Lower leg skin (tissue), 4 donors: ENCODE data around the gene SBF1. TPM values are rescaled to one million over a fixed set of nuclear protein-coding genes. Genes with fewer than 3 reads are reported as not detected.
"Not testable (repeated sequence)": the region's sequence is repeated elsewhere in the genome, so short reads cannot be mapped to it uniquely, and the experiment has no call there.

ENCODE experiments used
- DNase-seq, 2 donors: peaks; one replicate each; pipeline ENCODE4 v3.0.0-alpha.2; 2019; ENCODE audit warnings: low spot score in 2 of 2
- H3K4me3 ChIP-seq: fragments of 200-600 bp; sonication (generic); 2 replicates; pipeline ENCODE4 v1.5.1; 2017; ENCODE audit warnings: mild to moderate bottlenecking, low read depth; ENCODE audit not compliant: poor library complexity, severe bottlenecking
- POLR2A ChIP-seq, 2 donors: fragments of 450-650 bp; IDR thresholded peaks; one replicate each; pipeline ENCODE4 v1.6.1; 2016 to 2017; ENCODE audit warnings: antibody characterized with exemption in 2 of 2, mild to moderate bottlenecking in 1 of 2, moderate library complexity in 1 of 2
- WGBS, 2 donors: methylation state at CpG; one replicate each; pipeline ENCODE4 v1.1.5; 2018; 5-methylcytosine and 5-hydroxymethylcytosine counted together
- intact Hi-C: fragments of 100-400 bp; cut with DNase I; formaldehyde crosslinking; loops from one replicate; pipeline ENCODE4 v1.15.0; 2023; ENCODE audit warnings: low total_unique reads
- total RNA-seq, 4 donors: library from RNA; depleted of rRNA; stranded (reverse); fragments of >200 nt; gene quantifications; one replicate each; pipeline ENCODE4 v1.1.0, GENCODE V29; 2016
- TF ChIP-seq, protein P1 (sequence below), 3 donors: fragments of 450-650 bp; IDR thresholded peaks; one replicate each; pipeline ENCODE4 v1.5.1; 2016; ENCODE audit warnings: antibody characterized with exemption in 3 of 3, mild to moderate bottlenecking in 3 of 3, moderate library complexity in 2 of 3

Gene SBF1
- total RNA-seq, 4 donors from 2014 or later: 70.8 to 123 (median 87.2) TPM

DNA sequence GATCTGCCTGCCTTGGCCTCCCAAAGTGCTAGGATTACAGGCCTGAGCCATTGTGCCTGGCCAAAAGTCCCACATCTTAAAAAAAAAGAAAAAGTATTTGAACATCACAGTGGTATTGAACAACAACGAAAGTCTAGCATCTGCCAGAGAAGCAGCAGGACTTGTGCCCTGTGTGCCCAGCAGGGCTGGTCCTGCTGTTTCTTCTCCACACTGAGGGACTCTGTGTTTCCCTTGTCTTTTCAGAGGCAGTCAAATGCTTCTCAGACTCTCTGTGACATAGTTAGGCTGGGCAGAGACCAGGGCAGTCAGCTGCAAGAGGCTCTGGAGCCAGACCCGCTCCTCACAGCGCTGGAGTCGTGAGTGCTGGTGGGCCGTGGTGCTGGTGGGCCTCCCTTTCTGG, 56.2 kb downstream of the SBF1 start:
- TF ChIP-seq, protein P1, sequence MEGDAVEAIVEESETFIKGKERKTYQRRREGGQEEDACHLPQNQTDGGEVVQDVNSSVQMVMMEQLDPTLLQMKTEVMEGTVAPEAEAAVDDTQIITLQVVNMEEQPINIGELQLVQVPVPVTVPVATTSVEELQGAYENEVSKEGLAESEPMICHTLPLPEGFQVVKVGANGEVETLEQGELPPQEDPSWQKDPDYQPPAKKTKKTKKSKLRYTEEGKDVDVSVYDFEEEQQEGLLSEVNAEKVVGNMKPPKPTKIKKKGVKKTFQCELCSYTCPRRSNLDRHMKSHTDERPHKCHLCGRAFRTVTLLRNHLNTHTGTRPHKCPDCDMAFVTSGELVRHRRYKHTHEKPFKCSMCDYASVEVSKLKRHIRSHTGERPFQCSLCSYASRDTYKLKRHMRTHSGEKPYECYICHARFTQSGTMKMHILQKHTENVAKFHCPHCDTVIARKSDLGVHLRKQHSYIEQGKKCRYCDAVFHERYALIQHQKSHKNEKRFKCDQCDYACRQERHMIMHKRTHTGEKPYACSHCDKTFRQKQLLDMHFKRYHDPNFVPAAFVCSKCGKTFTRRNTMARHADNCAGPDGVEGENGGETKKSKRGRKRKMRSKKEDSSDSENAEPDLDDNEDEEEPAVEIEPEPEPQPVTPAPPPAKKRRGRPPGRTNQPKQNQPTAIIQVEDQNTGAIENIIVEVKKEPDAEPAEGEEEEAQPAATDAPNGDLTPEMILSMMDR (IDR thresholded peaks at IDR 0.05): no peak
- TF ChIP-seq POLR2A (IDR thresholded peaks at IDR 0.05): no peak
- WGBS, 2 donors: 92 to 94% methylated on average over 3 to 5 of the region's 5 CpGs
- no peak for DNase-seq
- intact Hi-C loops: no loop called here
- H3K4me3 ChIP-seq: no peak overlapping the region

DNA sequence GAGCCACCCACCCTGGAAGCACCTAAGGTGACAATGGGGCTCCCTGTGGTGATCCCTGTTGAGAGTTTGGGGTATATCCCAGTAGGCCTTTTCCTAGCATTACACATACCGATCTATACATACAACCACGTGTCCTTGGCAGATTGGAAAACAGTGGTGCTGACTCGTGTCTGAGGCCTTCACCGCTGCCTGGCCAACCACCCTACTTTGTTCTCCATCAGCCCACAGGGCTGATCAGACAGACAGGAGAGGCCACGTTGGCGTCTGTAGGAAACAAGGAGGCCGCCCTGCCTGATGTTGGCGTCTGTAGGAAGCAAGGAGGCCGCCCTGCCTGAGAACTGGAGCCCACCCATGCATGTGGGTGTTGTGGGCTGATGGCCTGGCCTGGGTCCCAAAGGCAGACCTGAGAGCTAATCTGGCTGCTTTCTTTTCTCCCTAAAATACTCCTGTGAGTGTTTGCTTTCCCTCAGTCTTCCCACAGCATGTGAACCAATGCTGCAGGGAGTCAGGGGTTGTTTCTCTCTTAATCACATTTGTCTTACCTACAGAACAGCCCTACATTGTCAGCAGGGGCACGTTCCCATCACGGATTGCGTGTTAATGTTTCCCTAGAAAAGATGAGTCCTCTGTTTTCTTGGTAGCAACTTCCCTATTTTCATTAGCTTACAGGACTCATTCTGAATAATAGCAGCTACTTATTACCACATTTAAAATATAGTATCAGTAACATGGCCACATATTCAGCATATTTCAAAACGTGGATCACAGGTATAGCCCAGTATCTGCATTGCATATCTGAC, 57.2 kb downstream of the SBF1 start:
- intact Hi-C loops: no loop called here
- TF ChIP-seq, protein P1 (IDR thresholded peaks at IDR 0.05): no peak
- no peak for TF ChIP-seq POLR2A (IDR thresholded peaks at IDR 0.05)
- 89 to 91% methylated on average over 13 of the region's 13 CpGs for WGBS, 2 donors

DNA sequence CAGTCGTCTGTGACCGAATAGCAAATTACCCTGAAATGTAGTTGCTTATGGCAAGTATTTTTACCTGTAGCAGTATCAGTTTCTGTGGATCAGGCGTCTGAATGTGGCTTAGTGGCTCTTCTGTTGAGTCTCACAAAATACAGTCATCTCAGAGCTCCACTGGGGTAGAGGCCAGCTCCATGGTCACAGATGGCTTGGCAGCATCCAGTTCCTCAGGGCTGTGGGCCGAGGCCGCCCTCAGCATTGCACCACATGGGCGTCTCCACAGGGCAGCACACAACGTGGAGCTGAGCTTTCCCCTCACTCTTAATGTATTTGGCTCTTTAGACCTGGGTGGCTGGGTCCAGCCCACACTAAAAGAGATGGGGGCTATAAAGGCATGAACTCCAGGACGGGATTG, 57.8 kb downstream of the SBF1 start:
- 82 to 96% methylated on average over 6 to 8 of the region's 8 CpGs for WGBS, 2 donors
- TF ChIP-seq, protein P1 (IDR thresholded peaks at IDR 0.05): no peak
- TF ChIP-seq POLR2A (IDR thresholded peaks at IDR 0.05): no peak
- DNase-seq: no peak
- intact Hi-C loops: no loop called here
- no peak overlapping the region for H3K4me3 ChIP-seq

More for the DNA sequence above, 57.2 kb downstream of the SBF1 start:
- H3K4me3 ChIP-seq: no peak overlapping the region
- DNase-seq: no peak

DNA sequence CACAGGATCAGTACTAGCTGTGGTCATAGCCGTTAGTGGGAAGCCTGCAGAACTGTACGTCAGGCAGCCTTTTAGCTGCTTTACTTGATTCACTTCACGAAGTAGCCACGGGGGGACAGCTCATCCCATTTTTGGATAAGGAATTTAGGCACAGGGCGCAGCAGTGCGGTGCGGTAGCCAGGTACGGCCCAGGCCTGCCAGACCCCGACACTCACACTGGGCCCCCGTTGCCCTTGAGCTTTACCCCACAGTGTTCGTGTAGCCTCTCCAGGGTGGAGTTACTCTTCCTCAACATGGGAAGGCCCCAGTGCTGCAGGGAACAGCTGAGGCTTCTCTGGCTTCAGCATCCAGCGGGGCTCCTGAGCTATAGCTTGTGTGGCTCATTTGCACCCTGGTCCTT, 59.4 kb downstream of the SBF1 start:
- no peak for DNase-seq
- H3K4me3 ChIP-seq: no peak overlapping the region
- TF ChIP-seq, protein P1 (IDR thresholded peaks at IDR 0.05): no peak
- TF ChIP-seq POLR2A (IDR thresholded peaks at IDR 0.05): no peak
- intact Hi-C loops: no loop called here
- WGBS, 2 donors: 94 to 95% methylated on average over 12 of the region's 12 CpGs

DNA sequence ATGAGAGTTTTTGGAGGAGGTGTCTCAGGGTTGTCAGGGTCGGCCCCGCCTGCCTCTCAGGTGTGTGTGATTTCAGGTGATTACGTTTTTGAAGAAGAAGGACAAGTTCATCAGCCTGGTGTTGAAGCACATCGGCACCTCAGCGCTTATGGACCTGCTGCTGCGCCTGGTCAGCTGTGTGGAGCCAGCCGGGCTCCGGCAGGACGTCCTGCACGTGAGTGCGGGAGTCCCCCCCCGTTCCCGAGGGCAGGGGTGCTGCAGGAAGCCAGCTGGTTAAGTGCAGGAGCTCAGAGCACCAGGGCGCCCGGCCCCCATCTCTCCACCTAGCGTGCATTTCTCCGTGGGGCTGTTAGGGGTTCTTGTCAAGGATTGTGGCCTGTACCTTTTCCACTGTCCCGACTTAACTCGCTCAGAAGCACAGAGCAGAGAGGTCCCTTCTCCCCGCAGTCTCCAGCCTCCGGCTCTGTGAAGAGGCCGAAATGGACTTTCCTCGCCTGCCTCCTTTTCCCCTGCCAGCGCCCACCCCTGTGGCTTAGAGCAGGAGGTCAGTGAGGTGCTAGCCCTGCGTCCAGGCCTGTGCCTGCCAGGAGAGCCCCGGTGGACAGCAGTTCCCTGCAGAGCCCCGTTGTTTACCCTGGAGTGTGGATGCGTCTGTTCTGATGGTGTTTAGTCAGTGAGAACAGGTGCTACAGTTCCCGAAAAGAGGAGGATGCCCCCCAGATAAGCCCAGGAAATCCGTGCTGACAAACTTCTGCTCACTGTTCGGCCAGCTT, 60.2 kb downstream of the SBF1 start:
- no peak for DNase-seq
- WGBS, 2 donors: 94 to 95% methylated on average over 28 to 31 of the region's 31 CpGs
- intact Hi-C loops: no loop called here
- no peak overlapping the region for H3K4me3 ChIP-seq
- no peak for TF ChIP-seq POLR2A (IDR thresholded peaks at IDR 0.05)
- TF ChIP-seq, protein P1 (IDR thresholded peaks at IDR 0.05): no peak

DNA sequence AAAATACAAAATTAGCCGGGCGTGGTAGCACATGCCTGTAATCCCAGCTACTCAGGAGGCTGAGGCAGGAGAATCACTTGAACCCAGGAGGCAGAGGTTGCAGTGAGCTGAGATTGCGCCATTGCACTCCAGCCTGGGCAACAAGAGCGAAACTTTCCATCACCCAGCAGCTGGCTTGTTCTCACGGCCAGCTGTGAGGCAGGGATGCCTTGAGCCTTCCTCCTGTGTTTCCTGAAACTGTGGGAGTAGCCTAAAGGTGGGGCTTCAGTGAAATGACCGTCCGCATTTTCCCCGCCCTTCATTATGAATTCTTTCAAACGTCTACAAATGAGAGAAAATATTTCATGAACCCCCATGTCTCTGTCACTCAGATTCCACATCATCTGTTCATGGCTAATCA, 65.9 kb downstream of the SBF1 start:
- H3K4me3 ChIP-seq, intact Hi-C loops, DNase-seq: not testable (repeated sequence)
- WGBS, 2 donors: 77 to 86% methylated on average over 9 of the region's 9 CpGs
